Endothelial cell of umbilical vein (primary cell): ENCODE results near the gene RALGAPA1. TPM values are rescaled to one million over a fixed set of nuclear protein-coding genes. Genes with fewer than 3 reads are reported as not detected.
"Not testable (repeated sequence)": the region's sequence is repeated elsewhere in the genome, so short reads cannot be mapped to it uniquely, and the experiment has no call there.

ENCODE experiments used
- BruUV-seq: library from RNA; stranded (reverse); fragments of 400-500 nt; replicated peaks from 2 replicates; lab custom pipeline; 2021; lab: Mats Ljungman, UMichigan
- CTCF ChIA-PET: fragments of 300-600, 350-600 bp; sonication (Branson Sonifier 250); formaldehyde crosslinking; loops from one replicate; lab custom pipeline; 2021; ENCODE audit warnings: antibody characterized with exemption, inconsistent platforms; lab: Charles Lee
- POLR2A ChIA-PET: fragments of 300-600, 350-600 bp; sonication (Branson Sonifier 250); formaldehyde crosslinking; loops from one replicate; lab custom pipeline; 2021; ENCODE audit warnings: antibody characterized with exemption, inconsistent platforms; lab: Charles Lee
- DNase-seq: peaks from one replicate; pipeline ENCODE4 v3.0.0-alpha.2; 2011; ENCODE audit warnings: low read depth, low spot score
- FAIRE-seq: peaks from 2 replicates; lab custom pipeline; 2011; peaks lifted over from hg19 to GRCh38; lab: Jason Lieb, UNC
- H2AFZ ChIP-seq: 2 replicates; pipeline ENCODE4 v1.6.0; 2012; ENCODE audit warnings: low read depth, low read length, control low read depth, inconsistent platforms
- H3K27ac ChIP-seq: 2 replicates; pipeline ENCODE4 v1.5.1; 2011; ENCODE audit warnings: low read depth, mild to moderate bottlenecking, control low read depth, low read length, moderate library complexity; ENCODE audit not compliant: insufficient read depth
- H3K27me3 ChIP-seq, 2 experiments: 2 replicates each; pipeline versions ENCODE4 v1.6.0 to v1.6.1; 2011; ENCODE audit warnings: low read length in 2 of 2, mixed read lengths in 1 of 2; ENCODE audit not compliant: control insufficient read depth in 2 of 2, insufficient read depth in 2 of 2
- H3K36me3 ChIP-seq, 2 experiments: 2 replicates in 1 of 2; 3 replicates in 1 of 2; pipeline ENCODE4 v1.5.1; 2011; ENCODE audit warnings: low read length in 2 of 2, mild to moderate bottlenecking in 1 of 2, moderate library complexity in 1 of 2; ENCODE audit not compliant: control insufficient read depth in 2 of 2, insufficient read depth in 2 of 2; ENCODE audit errors: extremely low read depth in 1 of 2
- H3K4me1 ChIP-seq: 3 replicates; pipeline ENCODE4 v1.5.1; 2011; ENCODE audit warnings: mild to moderate bottlenecking, low read length; ENCODE audit not compliant: control insufficient read depth, insufficient read depth; ENCODE audit errors: extremely low read depth
- H3K4me2 ChIP-seq: 2 replicates; pipeline ENCODE4 v1.6.1; 2011; ENCODE audit warnings: low read length, control low read depth, mixed read lengths; ENCODE audit not compliant: insufficient read depth
- H3K4me3 ChIP-seq, 3 experiments: fragments of 200-600 bp in 1 of 3; sonication (generic), shearing (Covaris generic) in 1 of 3; replicated peaks in 1 of 3; 2 replicates each; pipeline ENCODE4 v1.5.1; 2011 to 2016; ENCODE audit warnings: control low read depth in 3 of 3, low read length in 3 of 3, mild to moderate bottlenecking in 2 of 3, inconsistent platforms in 1 of 3, low read depth in 1 of 3, moderate library complexity in 1 of 3; ENCODE audit not compliant: insufficient read depth in 1 of 3
- H3K79me2 ChIP-seq: 2 replicates; pipeline ENCODE4 v1.6.0; 2012; ENCODE audit warnings: low read length, inconsistent platforms; ENCODE audit not compliant: control insufficient read depth, insufficient read depth
- H3K9ac ChIP-seq: replicated peaks from 2 replicates; pipeline ENCODE3; 2011; ENCODE audit warnings: low read length, control low read depth; ENCODE audit not compliant: insufficient read depth; ENCODE audit errors: extremely low read depth
- H3K9me1 ChIP-seq: replicated peaks from 3 replicates; pipeline ENCODE4 v1.6.0; 2011; ENCODE audit warnings: mild to moderate bottlenecking, low read length; ENCODE audit not compliant: control insufficient read depth, insufficient read depth; ENCODE audit errors: extremely low read depth
- H3K9me3 ChIP-seq: replicated peaks from 2 replicates; pipeline ENCODE4 v1.5.1; 2012; ENCODE audit warnings: low read length, inconsistent platforms; ENCODE audit not compliant: control insufficient read depth, insufficient read depth
- H4K20me1 ChIP-seq: replicated peaks from 2 replicates; pipeline ENCODE3; 2011; ENCODE audit warnings: mild to moderate bottlenecking, low read length; ENCODE audit not compliant: control insufficient read depth, insufficient read depth; ENCODE audit errors: extremely low read depth
- CTCF ChIP-seq, 2 donors: IDR thresholded peaks; 1 replicate in 1 of 2; 2 replicates in 1 of 2; pipeline ENCODE4 v1.5.1; 2011; ENCODE audit warnings: low read length in 2 of 2, mild to moderate bottlenecking in 2 of 2, moderate library complexity in 2 of 2, control low read depth in 1 of 2, inconsistent platforms in 1 of 2, low read depth in 1 of 2; ENCODE audit not compliant: insufficient read depth in 1 of 2; ENCODE audit errors: extremely low read depth in 1 of 2
- EZH2 ChIP-seq: IDR thresholded peaks from 2 replicates; pipeline ENCODE4 v1.6.1; 2012; ENCODE audit warnings: borderline replicate concordance, low read depth, mild to moderate bottlenecking, moderate library complexity, low read length, inconsistent platforms; ENCODE audit not compliant: severe bottlenecking
- FOS ChIP-seq: IDR thresholded peaks from 2 replicates; pipeline ENCODE4 v1.6.1; 2011; ENCODE audit warnings: mild to moderate bottlenecking, low read length, moderate library complexity, borderline replicate concordance; ENCODE audit not compliant: insufficient read depth
- GATA2 ChIP-seq: IDR thresholded peaks from 2 replicates; pipeline ENCODE4 v1.7.0; 2011; ENCODE audit warnings: low read depth, mild to moderate bottlenecking, moderate library complexity, mixed read lengths, low read length; ENCODE audit not compliant: insufficient read length, insufficient read depth
- JUN ChIP-seq: IDR thresholded peaks from 2 replicates; pipeline ENCODE4 v1.6.1; 2011; ENCODE audit warnings: borderline replicate concordance, low read depth; ENCODE audit not compliant: insufficient read length, insufficient read depth
- MYC ChIP-seq: IDR thresholded peaks from one replicate; pipeline ENCODE4 v1.6.1; 2011; ENCODE audit warnings: mild to moderate bottlenecking, low read depth, low read length
- POLR2A ChIP-seq: IDR thresholded peaks from 2 replicates; pipeline ENCODE4 v1.6.1; 2012; ENCODE audit warnings: low read depth, mild to moderate bottlenecking, control low read depth, low read length
- POLR2AphosphoS5 ChIP-seq: IDR thresholded peaks from 2 replicates; pipeline ENCODE4 v1.6.1; 2012; ENCODE audit warnings: low read depth, mild to moderate bottlenecking, control low read depth, low read length, moderate library complexity; ENCODE audit not compliant: insufficient read depth
- dilution Hi-C: fragments of 300-500 bp; cut with MboI; formaldehyde crosslinking; loops from one replicate; pipeline ENCODE4 v1.15.0; 2019; ENCODE audit warnings: low sequenced_read_pairs; ENCODE audit not compliant: extremely low pct_ligation_motif_present
- intact Hi-C: fragments of 100-400 bp; cut with micrococcal nuclease; formaldehyde crosslinking; loops from one replicate; pipeline ENCODE4 v1.10.0; 2022
- polyA plus RNA-seq, 4 experiments: library from polyadenylated mRNA; depleted of rRNA in 3 of 4; stranded (reverse) in 3 of 4; unstranded in 1 of 4; fragments of >200 nt; gene quantifications; 2 replicates each; pipeline versions ENCODE4 v1.2.1 to v1.2.3, GENCODE V29; 2011 to 2012; ENCODE audit warnings: missing spikeins in 1 of 4
- total RNA-seq: library from RNA; stranded (reverse); gene quantifications from 2 replicates; pipeline ENCODE4 v1.2.3, GENCODE V29; 2021
- TF ChIP-seq, protein P1 (sequence below): IDR thresholded peaks from 2 replicates; pipeline ENCODE4 v1.6.1; 2011; ENCODE audit not compliant: insufficient read depth, insufficient read length

Gene RALGAPA1
- total and polyA plus RNA-seq, 2 donors (not counting 3 experiments of a cell fraction or from before 2014, with no cell fraction given), result 6.1 to 30.9 TPM

DNA sequence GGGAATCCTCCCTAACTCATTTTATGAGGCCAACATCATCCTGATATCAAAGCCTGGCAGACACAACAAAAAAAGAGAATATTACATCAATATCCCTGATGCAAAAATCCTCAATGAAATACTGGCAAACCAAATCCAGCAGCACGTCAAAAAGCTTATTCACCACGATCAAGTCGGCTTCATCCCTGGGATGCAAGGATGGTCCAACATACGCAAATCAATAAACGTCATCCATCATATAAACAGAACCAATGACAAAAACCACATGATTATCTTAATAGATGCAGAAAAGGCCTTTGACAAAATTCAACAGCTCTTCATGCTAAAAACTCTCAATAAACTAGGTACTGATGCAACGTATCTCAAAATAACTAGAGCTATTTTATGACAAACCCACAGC, 189.1 kb downstream of the RALGAPA1 start:
- H3K79me2 ChIP-seq, H3K9me1 ChIP-seq, BruUV-seq, POLR2A ChIA-PET, H3K27me3 ChIP-seq, H3K27ac ChIP-seq, dilution Hi-C loops, FAIRE-seq, H3K9ac ChIP-seq, CTCF ChIA-PET, H3K9me3 ChIP-seq, DNase-seq, H3K4me3 ChIP-seq, intact Hi-C loops, H4K20me1 ChIP-seq, H3K36me3 ChIP-seq, H3K4me2 ChIP-seq, H3K4me1 ChIP-seq, H2AFZ ChIP-seq: not testable (repeated sequence)

GRCh38 chr14:35619461-35619860, 189.6 kb downstream of the RALGAPA1 start:
- H3K9me3 ChIP-seq, dilution Hi-C loops, H3K4me1 ChIP-seq, H3K27ac ChIP-seq, BruUV-seq, CTCF ChIA-PET, H3K4me3 ChIP-seq, DNase-seq, H3K4me2 ChIP-seq, H3K9ac ChIP-seq, H3K79me2 ChIP-seq, H3K36me3 ChIP-seq, H4K20me1 ChIP-seq, H2AFZ ChIP-seq, H3K27me3 ChIP-seq, FAIRE-seq, intact Hi-C loops, POLR2A ChIA-PET, H3K9me1 ChIP-seq: not testable (repeated sequence)

- H3K27me3 ChIP-seq, result no peaks in the 10 kb centered on the region
- H3K9ac ChIP-seq, result no peak overlapping the region
- ChIA-PET POLR2A (no interaction called here), CTCF (interaction anchor here (1.3 kb wide), 1 partner anchor 70 kb away, joined by 3 read pairs; no protein-coding TSS in a partner anchor)
- FAIRE-seq (no peak), DNase-seq (no peak)
- TF ChIP-seq POLR2A (no peak), FOS (no peak), POLR2AphosphoS5 (no peak), JUN (no peak), EZH2 (no peak), MYC (no peak), CTCF (IDR thresholded peaks at IDR 0.05; ENCODE audit: extremely low read depth in 1 of 2, insufficient read depth in 1 of 2, low read depth in 1 of 2, low read length in 2 of 2) (no peak), GATA2 (no peak)
- TF ChIP-seq, protein P1, sequence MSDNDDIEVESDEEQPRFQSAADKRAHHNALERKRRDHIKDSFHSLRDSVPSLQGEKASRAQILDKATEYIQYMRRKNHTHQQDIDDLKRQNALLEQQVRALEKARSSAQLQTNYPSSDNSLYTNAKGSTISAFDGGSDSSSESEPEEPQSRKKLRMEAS, result no peak
- no TSS peak for BruUV-seq
- H3K4me2 ChIP-seq, result no peak overlapping the region
- no peak overlapping the region for H3K4me3 ChIP-seq
- peaks cover 0 to 1% of the 10 kb centered on the region in 2 experiments for H3K36me3 ChIP-seq
- no peak overlapping the region for H2AFZ ChIP-seq
- no peaks in the 10 kb centered on the region for H3K79me2 ChIP-seq
- H4K20me1 ChIP-seq, result no peaks in the 10 kb centered on the region
- dilution Hi-C loops (no loop called here), intact Hi-C loops (no loop called here)
- no peaks in the 10 kb centered on the region for H3K9me3 ChIP-seq
- no peak overlapping the region for H3K27ac ChIP-seq
- H3K9me1 ChIP-seq, result no peaks in the 10 kb centered on the region
- no peaks in the 10 kb centered on the region for H3K4me1 ChIP-seq
These were observed 191.6 kb downstream of the RALGAPA1 start for GRCh38 chr14:35617500-35617899.
